HepG2 (cell line): Measurements from ENCODE around the gene PPP2R2B.

Experiments used
- DNMT1 ChIP-seq: sonication (generic); formaldehyde crosslinking; IDR thresholded peaks from 2 replicates; pipeline ENCODE4 v1.5.1; 2020; ENCODE audit warnings: mild to moderate bottlenecking, missing genetic modification reagents
- FOXK2 ChIP-seq: fragments of 450-650 bp; IDR thresholded peaks from 2 replicates; pipeline ENCODE4 v1.6.1; 2016
- JUN ChIP-seq: sonication (generic); formaldehyde crosslinking; IDR thresholded peaks from 2 replicates; pipeline ENCODE4 v1.4.0; 2020; ENCODE audit warnings: mild to moderate bottlenecking, missing genetic modification reagents
- RFX5 ChIP-seq: IDR thresholded peaks from 2 replicates; pipeline ENCODE4 v1.6.1; 2011; ENCODE audit warnings: low read depth, low read length, improper control_type of control experiment
- RXRA ChIP-seq: sonication (generic); formaldehyde crosslinking; IDR thresholded peaks from 2 replicates; pipeline ENCODE4 v1.5.1; 2020; ENCODE audit warnings: missing genetic modification reagents
- SP4 ChIP-seq: sonication (generic); formaldehyde crosslinking; IDR thresholded peaks from 2 replicates; pipeline ENCODE4 v1.8.1; 2023; ENCODE audit warnings: mild to moderate bottlenecking, missing genetic modification reagents
- SRSF1 ChIP-seq: fragments of 200-400 bp; formaldehyde crosslinking; optimal IDR thresholded peaks from 2 replicates; pipeline ENCODE3; 2017; ENCODE audit warnings: mild to moderate bottlenecking, low read depth, low read length, moderate library complexity
- TMF1 ChIP-seq: sonication (generic); formaldehyde crosslinking; IDR thresholded peaks from 2 replicates; pipeline ENCODE4 v1.8.1; 2022; ENCODE audit warnings: low read depth, missing genetic modification reagents
- YEATS2 ChIP-seq: sonication (generic); formaldehyde crosslinking; IDR thresholded peaks from 2 replicates; pipeline ENCODE4 v1.4.0; 2020; ENCODE audit warnings: missing genetic modification reagents, borderline replicate concordance
- ZNF335 ChIP-seq: sonication (generic); formaldehyde crosslinking; IDR thresholded peaks from 2 replicates; pipeline ENCODE4 v1.4.0; 2020; ENCODE audit warnings: missing genetic modification reagents
- ZNF839 ChIP-seq: sonication (generic); formaldehyde crosslinking; IDR thresholded peaks from 2 replicates; pipeline ENCODE4 v1.4.0; 2020; ENCODE audit warnings: missing genetic modification reagents, mild to moderate bottlenecking, borderline replicate concordance
- TF ChIP-seq, protein P1 (sequence below): sonication (generic); formaldehyde crosslinking; conservative IDR thresholded peaks from 2 replicates; pipeline ENCODE4 v1.4.0; 2020; ENCODE audit warnings: missing genetic modification reagents
- TF ChIP-seq, protein P2 (sequence below): sonication (generic); formaldehyde crosslinking; IDR thresholded peaks from 2 replicates; pipeline ENCODE4 v1.5.0; 2020; ENCODE audit warnings: mild to moderate bottlenecking, missing genetic modification reagents, moderate library complexity
- TF ChIP-seq, protein P3 (sequence below): sonication (generic); formaldehyde crosslinking; IDR thresholded peaks from 2 replicates; pipeline ENCODE4 v1.5.1; 2020; ENCODE audit warnings: missing genetic modification reagents, mild to moderate bottlenecking, borderline replicate concordance

DNA sequence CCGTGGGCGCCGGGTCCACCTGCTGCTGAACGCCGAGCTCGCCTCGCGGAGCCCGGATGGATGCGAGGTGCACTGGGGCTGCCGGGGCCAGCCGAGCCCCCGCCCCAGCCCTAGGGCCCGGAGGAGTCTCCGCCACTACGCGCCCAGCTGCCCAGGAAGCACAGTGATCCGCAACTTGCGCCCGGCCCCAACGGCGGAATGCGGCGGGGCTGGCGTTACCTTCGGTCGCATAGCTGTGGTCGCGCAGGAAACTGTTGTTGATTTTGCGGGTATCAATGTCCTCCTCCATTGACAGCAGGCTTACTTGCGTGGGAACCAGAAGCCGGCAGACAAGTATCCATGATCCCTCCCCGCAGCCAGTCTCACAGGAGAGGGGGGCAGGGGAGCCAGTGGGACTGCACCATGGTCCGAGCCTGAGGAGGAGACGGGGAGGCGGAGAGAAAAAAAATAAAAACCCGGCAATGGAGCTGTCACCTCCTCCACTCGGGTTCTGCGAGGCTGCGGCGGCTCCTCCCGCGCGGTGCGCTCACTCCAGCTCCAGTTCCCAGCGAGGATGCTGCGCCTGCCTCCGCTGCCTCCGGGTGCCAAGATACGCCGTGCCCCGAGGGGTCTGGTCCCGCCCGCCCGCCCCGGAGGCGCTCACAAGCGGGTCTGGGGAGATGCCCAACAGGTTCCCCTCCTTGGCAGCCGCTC, 628 bp downstream of the PPP2R2B start:
- TF ChIP-seq SP4 (no peak), FOXK2 (no peak), JUN (CRISPR knock-in tag) (no peak), DNMT1 (no peak), ZNF335 (no peak), RXRA (CRISPR knock-in tag) (no peak), RFX5 (no peak), TMF1 (CRISPR knock-in tag) (no peak), SRSF1 (no peak), ZNF839 (CRISPR knock-in tag) (no peak), YEATS2 (no peak)
- TF ChIP-seq, protein P1, sequence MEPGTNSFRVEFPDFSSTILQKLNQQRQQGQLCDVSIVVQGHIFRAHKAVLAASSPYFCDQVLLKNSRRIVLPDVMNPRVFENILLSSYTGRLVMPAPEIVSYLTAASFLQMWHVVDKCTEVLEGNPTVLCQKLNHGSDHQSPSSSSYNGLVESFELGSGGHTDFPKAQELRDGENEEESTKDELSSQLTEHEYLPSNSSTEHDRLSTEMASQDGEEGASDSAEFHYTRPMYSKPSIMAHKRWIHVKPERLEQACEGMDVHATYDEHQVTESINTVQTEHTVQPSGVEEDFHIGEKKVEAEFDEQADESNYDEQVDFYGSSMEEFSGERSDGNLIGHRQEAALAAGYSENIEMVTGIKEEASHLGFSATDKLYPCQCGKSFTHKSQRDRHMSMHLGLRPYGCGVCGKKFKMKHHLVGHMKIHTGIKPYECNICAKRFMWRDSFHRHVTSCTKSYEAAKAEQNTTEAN: no peak
- TF ChIP-seq, protein P2, sequence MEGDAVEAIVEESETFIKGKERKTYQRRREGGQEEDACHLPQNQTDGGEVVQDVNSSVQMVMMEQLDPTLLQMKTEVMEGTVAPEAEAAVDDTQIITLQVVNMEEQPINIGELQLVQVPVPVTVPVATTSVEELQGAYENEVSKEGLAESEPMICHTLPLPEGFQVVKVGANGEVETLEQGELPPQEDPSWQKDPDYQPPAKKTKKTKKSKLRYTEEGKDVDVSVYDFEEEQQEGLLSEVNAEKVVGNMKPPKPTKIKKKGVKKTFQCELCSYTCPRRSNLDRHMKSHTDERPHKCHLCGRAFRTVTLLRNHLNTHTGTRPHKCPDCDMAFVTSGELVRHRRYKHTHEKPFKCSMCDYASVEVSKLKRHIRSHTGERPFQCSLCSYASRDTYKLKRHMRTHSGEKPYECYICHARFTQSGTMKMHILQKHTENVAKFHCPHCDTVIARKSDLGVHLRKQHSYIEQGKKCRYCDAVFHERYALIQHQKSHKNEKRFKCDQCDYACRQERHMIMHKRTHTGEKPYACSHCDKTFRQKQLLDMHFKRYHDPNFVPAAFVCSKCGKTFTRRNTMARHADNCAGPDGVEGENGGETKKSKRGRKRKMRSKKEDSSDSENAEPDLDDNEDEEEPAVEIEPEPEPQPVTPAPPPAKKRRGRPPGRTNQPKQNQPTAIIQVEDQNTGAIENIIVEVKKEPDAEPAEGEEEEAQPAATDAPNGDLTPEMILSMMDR (CRISPR knock-in tag): no peak
- TF ChIP-seq, protein P3, sequence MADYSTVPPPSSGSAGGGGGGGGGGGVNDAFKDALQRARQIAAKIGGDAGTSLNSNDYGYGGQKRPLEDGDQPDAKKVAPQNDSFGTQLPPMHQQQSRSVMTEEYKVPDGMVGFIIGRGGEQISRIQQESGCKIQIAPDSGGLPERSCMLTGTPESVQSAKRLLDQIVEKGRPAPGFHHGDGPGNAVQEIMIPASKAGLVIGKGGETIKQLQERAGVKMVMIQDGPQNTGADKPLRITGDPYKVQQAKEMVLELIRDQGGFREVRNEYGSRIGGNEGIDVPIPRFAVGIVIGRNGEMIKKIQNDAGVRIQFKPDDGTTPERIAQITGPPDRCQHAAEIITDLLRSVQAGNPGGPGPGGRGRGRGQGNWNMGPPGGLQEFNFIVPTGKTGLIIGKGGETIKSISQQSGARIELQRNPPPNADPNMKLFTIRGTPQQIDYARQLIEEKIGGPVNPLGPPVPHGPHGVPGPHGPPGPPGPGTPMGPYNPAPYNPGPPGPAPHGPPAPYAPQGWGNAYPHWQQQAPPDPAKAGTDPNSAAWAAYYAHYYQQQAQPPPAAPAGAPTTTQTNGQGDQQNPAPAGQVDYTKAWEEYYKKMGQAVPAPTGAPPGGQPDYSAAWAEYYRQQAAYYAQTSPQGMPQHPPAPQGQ (CRISPR knock-in tag): no peak
